Measurements from ENCODE around the gene GABRA5.

The GABRA5 gene

GRCh38 chr15:26934848-26935247, 68.0 kb downstream of the GABRA5 start:
- DNase-seq = no peak

- no peak for DNase-seq
Observed at GRCh38 chr15:26935322-26935721, 68.5 kb downstream of the GABRA5 start.

- DNase-seq = no peak
Observed at GRCh38 chr15:26936502-26936901, 69.6 kb downstream of the GABRA5 start.

GRCh38 chr15:26937134-26937533, 70.3 kb downstream of the GABRA5 start:
- no peak for DNase-seq

GRCh38 chr15:26939398-26939797, 72.5 kb downstream of the GABRA5 start:
- DNase-seq = no peak

GRCh38 chr15:26941489-26941888, 74.6 kb downstream of the GABRA5 start:
- no peak for DNase-seq

GRCh38 chr15:26943866-26944265, 77.0 kb downstream of the GABRA5 start:
- DNase-seq = no peak

- DNase-seq = no peak
Observed at GRCh38 chr15:26945046-26945445, 78.2 kb downstream of the GABRA5 start.

- no peak for DNase-seq
Observed at GRCh38 chr15:26950001-26950400, 83.1 kb downstream of the GABRA5 start.

GRCh38 chr15:26954403-26954802, 87.5 kb downstream of the GABRA5 start:
- DNase-seq = no peak

GRCh38 chr15:26967719-26968269, 100.9 kb downstream of the GABRA5 start:
- DNase-seq = no peak

GRCh38 chr15:26968806-26969205, 101.9 kb downstream of the GABRA5 start:
- DNase-seq = no peak

GRCh38 chr15:26970712-26971210, 103.9 kb downstream of the GABRA5 start, which contains the start of gene GABRG3:
GABRG3 (plus strand) TSS chr15:26971181.
- no peak for DNase-seq

- DNase-seq = no peak
Observed at GRCh38 chr15:26971271-26972018, 104.6 kb downstream of the GABRA5 start.

GRCh38 chr15:26972636-26973035, 105.8 kb downstream of the GABRA5 start:
- DNase-seq = no peak

- DNase-seq = no peak
Observed at GRCh38 chr15:26974120-26974780, 107.4 kb downstream of the GABRA5 start.

GRCh38 chr15:26981492-26981891, 114.6 kb downstream of the GABRA5 start:
- DNase-seq = no peak

- DNase-seq = no peak
Observed at GRCh38 chr15:26983822-26984221, 117.0 kb downstream of the GABRA5 start.

- no peak for DNase-seq
Observed at GRCh38 chr15:26985050-26985449, 118.2 kb downstream of the GABRA5 start.

GRCh38 chr15:26996250-26996649, 129.4 kb downstream of the GABRA5 start:
- no peak for DNase-seq

Measured in amniotic stem cell (primary cell).